ENCODE measurements around the gene KDM2B. TPM values are rescaled to one million over a fixed set of nuclear protein-coding genes. Genes with fewer than 3 reads are reported as not detected.

Gene KDM2B
- total and polyA plus RNA-seq, 2 donors (not counting 3 experiments of a cell fraction or from before 2014, with no cell fraction given) = 26.8 to 37.3 TPM

GRCh38 chr12:121525411-121525810 is 55.4 kb downstream of the KDM2B start:
- no peak for TF ChIP-seq EZH2 (IDR thresholded peaks at IDR 0.05; ENCODE audit: borderline replicate concordance, low read depth, low read length, severe bottlenecking)
- TF ChIP-seq, protein P1, sequence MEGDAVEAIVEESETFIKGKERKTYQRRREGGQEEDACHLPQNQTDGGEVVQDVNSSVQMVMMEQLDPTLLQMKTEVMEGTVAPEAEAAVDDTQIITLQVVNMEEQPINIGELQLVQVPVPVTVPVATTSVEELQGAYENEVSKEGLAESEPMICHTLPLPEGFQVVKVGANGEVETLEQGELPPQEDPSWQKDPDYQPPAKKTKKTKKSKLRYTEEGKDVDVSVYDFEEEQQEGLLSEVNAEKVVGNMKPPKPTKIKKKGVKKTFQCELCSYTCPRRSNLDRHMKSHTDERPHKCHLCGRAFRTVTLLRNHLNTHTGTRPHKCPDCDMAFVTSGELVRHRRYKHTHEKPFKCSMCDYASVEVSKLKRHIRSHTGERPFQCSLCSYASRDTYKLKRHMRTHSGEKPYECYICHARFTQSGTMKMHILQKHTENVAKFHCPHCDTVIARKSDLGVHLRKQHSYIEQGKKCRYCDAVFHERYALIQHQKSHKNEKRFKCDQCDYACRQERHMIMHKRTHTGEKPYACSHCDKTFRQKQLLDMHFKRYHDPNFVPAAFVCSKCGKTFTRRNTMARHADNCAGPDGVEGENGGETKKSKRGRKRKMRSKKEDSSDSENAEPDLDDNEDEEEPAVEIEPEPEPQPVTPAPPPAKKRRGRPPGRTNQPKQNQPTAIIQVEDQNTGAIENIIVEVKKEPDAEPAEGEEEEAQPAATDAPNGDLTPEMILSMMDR (IDR thresholded peaks at IDR 0.05; ENCODE audit: extremely low read depth in 1 of 2, insufficient read depth in 1 of 2, low read depth in 1 of 2, low read length in 2 of 2) = no peak
- TF ChIP-seq, protein P2, sequence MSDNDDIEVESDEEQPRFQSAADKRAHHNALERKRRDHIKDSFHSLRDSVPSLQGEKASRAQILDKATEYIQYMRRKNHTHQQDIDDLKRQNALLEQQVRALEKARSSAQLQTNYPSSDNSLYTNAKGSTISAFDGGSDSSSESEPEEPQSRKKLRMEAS (IDR thresholded peaks at IDR 0.05; ENCODE audit: insufficient read depth, insufficient read length) = no peak
- TF ChIP-seq POLR2A (IDR thresholded peaks at IDR 0.05; ENCODE audit: low read depth, low read length) = no peak
- TF ChIP-seq JUN (IDR thresholded peaks at IDR 0.05; ENCODE audit: borderline replicate concordance, insufficient read depth, insufficient read length, low read depth) = no peak
- no peak for TF ChIP-seq MYC (IDR thresholded peaks at IDR 0.05; ENCODE audit: low read depth, low read length)
- no peak for TF ChIP-seq FOS (IDR thresholded peaks at IDR 0.05; ENCODE audit: borderline replicate concordance, insufficient read depth, low read length)
- TF ChIP-seq POLR2AphosphoS5 (IDR thresholded peaks at IDR 0.05; ENCODE audit: insufficient read depth, low read depth, low read length) = no peak
- no peak for TF ChIP-seq GATA2 (IDR thresholded peaks at IDR 0.05; ENCODE audit: insufficient read depth, insufficient read length, low read depth, low read length)
- Histone ChIP-seq H3K79me2 (ENCODE audit: control insufficient read depth, insufficient read depth, low read length) (no peaks in the 10 kb centered on the region), H3K36me3 (ENCODE audit: control insufficient read depth in 2 of 2, extremely low read depth in 1 of 2, insufficient read depth in 2 of 2, low read length in 2 of 2) (no peaks in the 10 kb centered on the region), H3K27ac (ENCODE audit: insufficient read depth, low read depth, low read length) (no peak overlapping the region), H3K9me3 (replicated peaks; ENCODE audit: control insufficient read depth, insufficient read depth, low read length) (no peaks in the 10 kb centered on the region), H3K27me3 (ENCODE audit: control insufficient read depth in 2 of 2, insufficient read depth in 2 of 2, low read length in 2 of 2) (no peaks in the 10 kb centered on the region), H2AFZ (ENCODE audit: low read depth, low read length) (no peak overlapping the region), H3K4me2 (ENCODE audit: insufficient read depth, low read length) (no peak overlapping the region), H3K9ac (replicated peaks; ENCODE audit: extremely low read depth, insufficient read depth, low read length) (no peak overlapping the region), H3K4me3 (replicated peaks in 1 of 3; ENCODE audit: insufficient read depth in 1 of 3, low read depth in 1 of 3, low read length in 3 of 3) (no peak overlapping the region), H4K20me1 (replicated peaks; ENCODE audit: control insufficient read depth, extremely low read depth, insufficient read depth, low read length) (no peaks in the 10 kb centered on the region), H3K9me1 (replicated peaks; ENCODE audit: control insufficient read depth, extremely low read depth, insufficient read depth, low read length) (no peaks in the 10 kb centered on the region), H3K4me1 (ENCODE audit: control insufficient read depth, extremely low read depth, insufficient read depth, low read length) (no peaks in the 10 kb centered on the region)
- dilution Hi-C loops (cut with MboI; ENCODE audit: extremely low pct_ligation_motif_present, low sequenced_read_pairs) = no loop called here
- no TSS peak for BruUV-seq (replicated peaks)
- intact Hi-C loops (cut with micrococcal nuclease) = no loop called here
- DNase-seq (ENCODE audit: low read depth, low spot score) = no peak
- ChIA-PET POLR2A (no interaction called here), CTCF (no interaction called here)
- no peak for FAIRE-seq
